HG03565 (cell line): ENCODE data around the gene DIPK1C.

Experiments used
- ATAC-seq: cut with Tn5 transposase; IDR thresholded peaks from one replicate; pipeline ENCODE4 v1.9.1; 2021; ENCODE audit warnings: mild to moderate bottlenecking, moderate library complexity; ENCODE audit not compliant: unreplicated experiment

Gene DIPK1C

DNA sequence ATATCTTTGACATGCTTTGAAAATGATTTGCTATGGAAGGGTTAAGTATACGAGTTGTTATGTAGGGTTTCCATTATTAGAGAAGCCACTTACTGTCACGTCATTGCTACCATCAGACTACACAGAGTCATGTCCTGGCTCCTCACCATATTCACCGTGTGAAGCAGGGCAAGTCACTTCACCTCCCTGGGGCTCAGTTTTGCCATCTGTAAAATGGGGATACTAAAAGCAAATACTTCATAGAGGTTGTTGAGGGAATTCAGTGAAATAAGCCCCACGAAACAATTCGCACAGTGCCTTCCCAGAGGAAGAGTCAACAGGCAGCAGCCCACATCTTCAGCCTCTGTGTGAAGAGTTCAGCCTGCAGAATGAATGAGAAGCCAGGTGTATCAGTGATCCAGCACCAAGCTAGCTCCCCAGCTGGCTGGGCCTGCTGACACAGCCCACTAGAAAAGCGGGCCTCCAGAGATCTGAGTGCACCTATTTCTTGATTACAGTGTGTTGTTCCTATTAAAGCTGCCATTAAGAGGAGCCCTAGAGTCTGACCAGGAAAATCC lies 3.4 kb downstream of the DIPK1C start:
- no peak for ATAC-seq

- ATAC-seq = no peak
Measured at GRCh38 chr18:74453016-74453566, 4.0 kb downstream of the DIPK1C start.

DNA sequence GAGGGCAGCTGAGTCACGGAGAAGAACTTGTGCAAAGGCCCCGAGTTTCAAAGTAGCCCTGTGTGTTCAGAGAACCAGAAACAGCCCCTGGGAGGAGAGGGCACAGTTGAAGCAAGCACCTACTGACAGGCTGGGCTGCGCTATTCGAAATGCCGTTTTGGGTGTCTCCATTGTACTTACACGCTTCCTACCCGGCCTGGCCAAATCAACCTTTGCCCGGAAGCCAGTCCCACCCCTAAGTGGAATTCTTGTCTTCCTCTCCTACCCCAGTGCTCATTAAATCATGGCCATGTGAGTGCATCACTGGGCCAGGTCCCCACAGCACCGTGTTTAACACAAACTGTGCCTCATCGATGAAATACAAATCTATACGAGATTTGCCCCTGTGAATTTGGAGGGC lies 6.0 kb downstream of the DIPK1C start:
- ATAC-seq = no peak

GRCh38 chr18:74450626-74451025 lies 6.5 kb downstream of the DIPK1C start:
- no peak for ATAC-seq

- no peak for ATAC-seq
Measured at GRCh38 chr18:74447404-74448152, 9.5 kb downstream of the DIPK1C start.

DNA sequence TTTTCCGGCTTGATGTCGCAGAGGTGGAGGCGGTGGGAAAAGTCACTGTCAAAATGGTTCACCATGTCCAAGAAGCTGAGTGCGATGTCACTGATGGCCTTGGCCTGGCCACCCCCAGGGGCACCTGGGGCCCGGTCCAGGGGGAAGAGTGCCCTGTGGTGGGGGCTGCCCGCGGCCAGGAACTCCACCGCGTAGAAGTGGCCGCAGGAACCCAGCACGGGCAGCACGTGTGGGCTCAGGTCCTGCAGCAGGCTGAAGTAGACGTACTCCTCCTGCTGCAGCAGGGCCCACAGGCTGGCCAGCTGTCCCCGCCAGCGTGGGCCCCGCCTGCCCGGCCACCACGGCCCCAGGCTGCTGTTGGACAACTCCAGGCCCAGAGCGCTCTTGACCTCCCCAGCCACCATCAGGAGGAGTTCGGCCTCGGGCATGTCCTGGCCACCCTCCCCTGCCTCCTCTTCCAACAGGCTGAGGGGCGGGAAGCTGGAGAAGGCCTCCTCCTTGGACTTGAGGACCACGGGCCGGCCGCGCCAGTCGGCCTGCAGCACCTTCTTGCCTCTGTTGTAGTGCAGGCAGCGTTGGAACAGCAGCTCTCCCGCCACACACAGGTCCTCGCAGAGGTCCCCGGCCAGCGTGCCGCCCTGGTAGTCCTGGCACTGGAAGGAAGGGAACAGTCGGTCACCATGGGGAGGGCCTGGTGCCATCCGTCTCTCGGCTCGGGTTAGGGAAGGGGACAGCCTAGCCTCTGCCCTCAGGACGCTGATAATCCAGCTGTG lies 10.3 kb downstream of the DIPK1C start:
- no peak for ATAC-seq

DNA sequence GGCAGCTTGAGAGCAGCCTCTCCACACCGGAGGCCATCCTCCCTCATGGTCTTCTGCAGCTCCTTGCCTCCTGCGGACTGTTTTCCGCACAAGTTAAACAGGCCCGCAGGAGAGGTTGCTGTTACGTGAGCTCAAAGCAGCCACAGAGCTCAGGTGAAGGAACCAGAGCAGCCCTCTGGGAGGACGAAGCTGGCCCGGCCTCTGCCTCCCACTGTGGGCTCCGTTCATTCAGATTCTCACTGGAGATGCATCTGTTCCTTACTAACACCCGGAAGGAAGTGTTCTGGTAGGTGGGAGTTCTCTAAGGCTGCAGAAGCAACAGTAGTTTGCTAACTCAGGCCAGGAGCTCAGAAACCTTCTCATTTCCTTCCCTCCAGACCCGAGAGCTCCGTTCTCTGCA lies 10.9 kb downstream of the DIPK1C start:
- no peak for ATAC-seq

DNA sequence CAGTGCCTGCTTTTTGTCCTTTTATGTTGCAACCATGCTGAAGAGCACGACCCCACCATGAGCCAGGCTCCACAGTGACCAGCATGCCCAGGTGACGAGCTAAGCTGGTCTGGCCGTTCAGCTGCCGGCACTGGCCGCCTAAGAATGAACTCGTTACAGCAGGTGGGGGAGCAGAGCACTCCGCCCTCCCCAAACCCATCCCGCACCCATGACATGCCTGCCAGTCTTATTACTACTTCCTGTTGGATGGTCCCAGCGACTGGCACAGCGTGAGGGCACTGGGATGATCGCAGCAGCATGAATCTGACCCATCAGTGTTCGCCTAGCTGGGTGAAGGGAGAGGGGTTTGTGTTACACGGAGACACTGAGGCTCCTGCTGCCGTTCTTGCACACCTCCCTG lies 11.5 kb downstream of the DIPK1C start:
- no peak for ATAC-seq

- ATAC-seq = no peak
Measured at GRCh38 chr18:74444104-74444503, 13.0 kb downstream of the DIPK1C start.

- no peak for ATAC-seq
Measured at GRCh38 chr18:74440808-74441427, 16.2 kb downstream of the DIPK1C start.

GRCh38 chr18:74438091-74438490 lies 19.0 kb downstream of the DIPK1C start:
- no peak for ATAC-seq

DNA sequence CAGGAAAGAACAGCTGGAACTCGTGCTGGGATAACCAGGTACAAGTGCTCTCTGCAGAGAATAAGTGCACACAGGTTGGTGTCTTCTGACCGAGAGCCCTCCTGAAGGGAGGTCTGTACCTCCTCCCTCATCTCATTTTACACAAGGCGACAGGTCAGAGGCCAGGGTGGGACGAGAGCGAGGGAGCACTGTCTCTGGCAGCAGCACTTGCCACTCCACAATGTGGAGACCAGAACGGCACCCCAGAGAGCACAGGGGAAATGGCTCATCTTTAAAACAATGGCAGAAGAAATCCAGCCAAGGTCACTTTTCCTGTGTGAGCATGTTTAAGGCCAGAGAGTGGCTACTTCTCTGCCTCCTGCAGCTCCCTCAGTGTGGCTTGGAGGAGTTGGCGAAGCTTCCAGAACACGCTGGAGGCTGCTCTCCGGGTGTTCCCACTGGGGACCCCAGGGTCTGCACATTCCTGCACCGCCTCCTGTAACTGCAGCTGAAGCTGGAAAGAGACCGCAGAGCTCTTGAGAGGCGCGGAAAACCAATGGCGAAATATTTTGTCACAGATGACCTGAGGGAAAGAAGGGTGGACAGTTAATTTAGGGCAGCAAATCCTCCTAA lies 20.8 kb downstream of the DIPK1C start:
- ATAC-seq = no peak

GRCh38 chr18:74435740-74436139 lies 21.4 kb downstream of the DIPK1C start:
- no peak for ATAC-seq

- no peak for ATAC-seq
Measured at GRCh38 chr18:74434466-74434865, 22.6 kb downstream of the DIPK1C start.

DNA sequence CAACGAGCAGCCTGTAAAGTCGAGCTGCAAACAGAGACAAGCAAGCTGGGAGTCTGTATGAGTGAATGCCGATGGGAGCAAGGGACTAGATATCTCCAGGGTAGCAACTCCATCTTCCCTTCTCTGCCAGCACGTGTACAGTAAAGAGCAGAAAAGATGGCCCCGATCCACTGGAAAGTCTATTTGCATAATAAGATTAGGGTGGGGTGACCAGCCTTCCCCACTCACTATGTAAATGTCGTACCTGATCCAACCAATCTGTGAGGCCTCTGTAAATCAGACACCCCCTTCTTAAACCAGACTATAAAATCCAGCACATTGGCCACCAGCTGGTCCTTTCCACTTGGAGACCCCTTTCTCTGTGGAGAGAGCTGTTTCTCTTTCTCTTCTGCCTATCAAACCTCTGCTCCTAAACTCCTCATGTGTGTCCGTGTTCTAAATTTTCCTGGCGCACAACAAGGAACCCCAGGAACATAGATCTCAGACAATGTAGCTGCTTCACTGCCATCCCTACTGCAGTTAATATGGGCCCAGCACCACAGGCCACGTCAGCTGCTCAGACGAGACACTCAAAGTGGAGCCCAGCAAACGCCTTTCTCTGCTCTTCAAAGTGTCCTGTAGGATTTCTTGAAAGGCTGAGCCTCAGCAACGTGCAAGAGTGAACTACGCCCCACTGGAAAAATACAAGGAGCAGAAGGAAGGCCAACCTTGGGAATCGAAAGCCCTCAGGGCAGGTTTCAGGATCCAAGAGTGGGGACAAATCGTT lies 26.1 kb downstream of the DIPK1C start:
- no peak for ATAC-seq

- no peak for ATAC-seq
Measured at GRCh38 chr18:74430231-74430630, 26.9 kb downstream of the DIPK1C start.

DNA sequence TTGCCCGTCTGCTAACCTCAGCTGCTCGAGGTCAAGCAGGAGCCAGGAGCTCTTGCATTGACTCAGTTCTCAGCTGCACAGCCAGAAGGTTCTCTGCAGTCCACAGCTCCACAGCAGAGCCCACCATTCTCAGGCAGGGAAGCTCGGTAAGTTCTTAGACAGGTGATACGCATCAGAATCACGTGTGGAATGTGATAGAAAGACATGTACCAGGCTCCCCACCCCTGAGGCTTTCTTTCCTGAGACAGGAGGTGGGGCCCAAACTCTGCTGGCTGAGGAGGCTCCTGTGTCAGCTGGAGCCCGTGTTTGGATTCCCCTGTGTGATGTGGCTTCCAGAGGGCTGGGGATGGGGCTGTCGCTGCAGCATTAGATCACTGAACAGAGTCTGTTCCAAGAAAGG lies 28.0 kb downstream of the DIPK1C start:
- no peak for ATAC-seq

DNA sequence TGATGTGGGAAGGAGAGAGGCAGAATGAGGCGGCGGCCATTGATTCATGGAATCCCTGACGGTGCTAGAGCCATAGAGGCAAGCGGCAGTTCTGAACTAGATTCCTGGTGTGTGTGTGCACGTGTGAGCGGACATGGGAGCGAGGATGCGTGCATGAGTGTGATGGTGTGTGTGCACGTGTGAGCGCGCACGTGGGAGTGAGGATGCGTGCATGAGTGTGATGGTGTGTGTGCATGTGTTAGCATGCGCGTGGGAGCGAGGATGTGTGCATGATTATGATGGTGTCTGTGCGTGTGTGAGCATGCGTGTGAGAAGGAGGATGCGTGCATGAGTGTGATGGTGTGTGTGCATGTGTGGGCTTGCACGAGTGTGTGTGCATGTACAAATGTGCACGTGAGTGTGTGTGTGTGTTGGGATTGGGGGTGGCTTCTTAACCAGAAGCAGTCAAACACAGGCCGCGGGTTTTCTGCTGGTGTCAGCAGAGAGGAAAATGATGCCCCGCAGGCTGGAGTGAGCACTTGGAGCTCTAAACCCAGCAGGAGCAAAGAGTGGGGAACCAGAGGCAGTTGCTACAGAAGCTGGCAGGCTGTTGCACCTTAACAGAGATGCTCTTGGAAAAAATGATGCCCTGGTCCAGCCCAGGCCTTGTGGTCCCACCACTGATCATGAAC lies 29.5 kb downstream of the DIPK1C start:
- no peak for ATAC-seq

- ATAC-seq = no peak
Measured at GRCh38 chr18:74425876-74426275, 31.2 kb downstream of the DIPK1C start.

DNA sequence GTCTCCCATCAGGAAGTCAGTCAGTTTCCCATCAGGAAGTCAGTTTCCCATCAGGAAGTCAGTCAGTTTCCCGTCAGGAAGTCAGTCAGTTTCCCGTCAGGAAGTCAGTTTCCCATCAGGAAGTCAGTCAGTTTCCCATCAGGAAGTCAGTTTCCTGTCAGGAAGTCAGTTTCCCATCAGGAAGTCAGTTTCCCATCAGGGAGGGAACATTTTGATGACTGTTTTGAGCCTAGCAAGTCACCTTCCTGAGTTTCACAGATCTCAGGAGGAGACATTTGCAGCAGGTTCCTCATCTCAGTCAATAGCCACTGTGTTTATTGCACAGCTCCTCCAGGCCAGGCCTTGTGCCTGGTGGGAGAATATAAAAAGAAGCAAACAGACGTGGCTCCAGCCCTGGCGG lies 31.9 kb downstream of the DIPK1C start:
- ATAC-seq = no peak
